Measurements from ENCODE around the gene TOP3B. TPM values are rescaled to one million over a fixed set of nuclear protein-coding genes. Genes with fewer than 3 reads are reported as not detected.
A peak's percentile ranks its signal among the peaks of the same experiment; 100 is the strongest.

TOP3B gene
- total RNA-seq, 1 experiment from 2014 or later = 68.6 TPM

- H3K4me3 Mint-ChIP-seq = no peak overlapping the region
- DNase-seq (ENCODE audit: low spot score) = no peak
- peaks cover 17% of the 10 kb centered on the region for H3K4me1 Mint-ChIP-seq
- H3K9me3 Mint-ChIP-seq = no peaks in the 10 kb centered on the region
- H3K36me3 Mint-ChIP-seq = peaks cover 6% of the 10 kb centered on the region
- no peak for ATAC-seq
- H3K27ac Mint-ChIP-seq = 0 out of 2 replicates have a peak overlapping the region, but pooled peaks have one; percentile 29
- ChIA-PET POLR2A (no interaction called here), CTCF (interaction anchor here (9.1 kb wide), 1 partner anchor 8 kb away, joined by 121 read pairs; no protein-coding TSS in a partner anchor)
- no peak for TF ChIP-seq GRHL2 (CRISPR knock-in tag; IDR thresholded peaks at IDR 0.05; ENCODE audit: insufficient replicate concordance, severe bottlenecking)
- TF ChIP-seq, protein P1, sequence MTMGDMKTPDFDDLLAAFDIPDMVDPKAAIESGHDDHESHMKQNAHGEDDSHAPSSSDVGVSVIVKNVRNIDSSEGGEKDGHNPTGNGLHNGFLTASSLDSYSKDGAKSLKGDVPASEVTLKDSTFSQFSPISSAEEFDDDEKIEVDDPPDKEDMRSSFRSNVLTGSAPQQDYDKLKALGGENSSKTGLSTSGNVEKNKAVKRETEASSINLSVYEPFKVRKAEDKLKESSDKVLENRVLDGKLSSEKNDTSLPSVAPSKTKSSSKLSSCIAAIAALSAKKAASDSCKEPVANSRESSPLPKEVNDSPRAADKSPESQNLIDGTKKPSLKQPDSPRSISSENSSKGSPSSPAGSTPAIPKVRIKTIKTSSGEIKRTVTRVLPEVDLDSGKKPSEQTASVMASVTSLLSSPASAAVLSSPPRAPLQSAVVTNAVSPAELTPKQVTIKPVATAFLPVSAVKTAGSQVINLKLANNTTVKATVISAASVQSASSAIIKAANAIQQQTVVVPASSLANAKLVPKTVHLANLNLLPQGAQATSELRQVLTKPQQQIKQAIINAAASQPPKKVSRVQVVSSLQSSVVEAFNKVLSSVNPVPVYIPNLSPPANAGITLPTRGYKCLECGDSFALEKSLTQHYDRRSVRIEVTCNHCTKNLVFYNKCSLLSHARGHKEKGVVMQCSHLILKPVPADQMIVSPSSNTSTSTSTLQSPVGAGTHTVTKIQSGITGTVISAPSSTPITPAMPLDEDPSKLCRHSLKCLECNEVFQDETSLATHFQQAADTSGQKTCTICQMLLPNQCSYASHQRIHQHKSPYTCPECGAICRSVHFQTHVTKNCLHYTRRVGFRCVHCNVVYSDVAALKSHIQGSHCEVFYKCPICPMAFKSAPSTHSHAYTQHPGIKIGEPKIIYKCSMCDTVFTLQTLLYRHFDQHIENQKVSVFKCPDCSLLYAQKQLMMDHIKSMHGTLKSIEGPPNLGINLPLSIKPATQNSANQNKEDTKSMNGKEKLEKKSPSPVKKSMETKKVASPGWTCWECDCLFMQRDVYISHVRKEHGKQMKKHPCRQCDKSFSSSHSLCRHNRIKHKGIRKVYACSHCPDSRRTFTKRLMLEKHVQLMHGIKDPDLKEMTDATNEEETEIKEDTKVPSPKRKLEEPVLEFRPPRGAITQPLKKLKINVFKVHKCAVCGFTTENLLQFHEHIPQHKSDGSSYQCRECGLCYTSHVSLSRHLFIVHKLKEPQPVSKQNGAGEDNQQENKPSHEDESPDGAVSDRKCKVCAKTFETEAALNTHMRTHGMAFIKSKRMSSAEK (CRISPR knock-in tag; IDR thresholded peaks at IDR 0.05; ENCODE audit: borderline replicate concordance) = no peak
- peaks cover 4% of the 10 kb centered on the region for H3K27me3 Mint-ChIP-seq (ENCODE audit: low read depth)
Measured at GRCh38 chr22:21945453-21946261, 36.9 kb downstream of the TOP3B start.

- Mint-ChIP-seq H3K4me3 (no peak overlapping the region), H3K27me3 (ENCODE audit: low read depth) (peaks cover 4% of the 10 kb centered on the region), H3K27ac (no peak overlapping the region), H3K36me3 (peaks cover 6% of the 10 kb centered on the region), H3K9me3 (no peaks in the 10 kb centered on the region), H3K4me1 (peaks cover 17% of the 10 kb centered on the region)
- ChIA-PET CTCF (no interaction called here), POLR2A (no interaction called here)
- ATAC-seq (no peak), DNase-seq (ENCODE audit: low spot score) (no peak)
- TF ChIP-seq, protein P2, sequence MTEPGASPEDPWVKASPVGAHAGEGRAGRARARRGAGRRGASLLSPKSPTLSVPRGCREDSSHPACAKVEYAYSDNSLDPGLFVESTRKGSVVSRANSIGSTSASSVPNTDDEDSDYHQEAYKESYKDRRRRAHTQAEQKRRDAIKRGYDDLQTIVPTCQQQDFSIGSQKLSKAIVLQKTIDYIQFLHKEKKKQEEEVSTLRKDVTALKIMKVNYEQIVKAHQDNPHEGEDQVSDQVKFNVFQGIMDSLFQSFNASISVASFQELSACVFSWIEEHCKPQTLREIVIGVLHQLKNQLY (CRISPR knock-in tag; IDR thresholded peaks at IDR 0.05) = no peak
- TF ChIP-seq HMGA2 (CRISPR knock-in tag; IDR thresholded peaks at IDR 0.05) (no peak), E2F1 (CRISPR knock-in tag; IDR thresholded peaks at IDR 0.05) (no peak), ARID4B (CRISPR knock-in tag; IDR thresholded peaks at IDR 0.05; ENCODE audit: borderline replicate concordance) (no peak), ZNF232 (CRISPR knock-in tag; IDR thresholded peaks at IDR 0.05) (no peak), NFYB (CRISPR knock-in tag; conservative IDR thresholded peaks at IDR 0.05; ENCODE audit: low read depth) (no peak), ZNF423 (CRISPR knock-in tag; IDR thresholded peaks at IDR 0.05) (no peak), PRRX2 (CRISPR knock-in tag; IDR thresholded peaks at IDR 0.05) (no peak), CREB1 (CRISPR knock-in tag; IDR thresholded peaks at IDR 0.05) (no peak), ZNF396 (CRISPR knock-in tag; IDR thresholded peaks at IDR 0.05; ENCODE audit: borderline replicate concordance) (no peak), ZNF671 (CRISPR knock-in tag; IDR thresholded peaks at IDR 0.05) (no peak), FOXP1 (CRISPR knock-in tag; IDR thresholded peaks at IDR 0.05; ENCODE audit: borderline replicate concordance) (no peak), NFE2L1 (CRISPR knock-in tag; IDR thresholded peaks at IDR 0.05) (no peak), GABPB1 (CRISPR knock-in tag; IDR thresholded peaks at IDR 0.05) (no peak), FOXJ3 (CRISPR knock-in tag; IDR thresholded peaks at IDR 0.05; ENCODE audit: borderline replicate concordance) (no peak), MXD4 (CRISPR knock-in tag; IDR thresholded peaks at IDR 0.05; ENCODE audit: borderline replicate concordance) (no peak), SP1 (CRISPR knock-in tag; conservative IDR thresholded peaks at IDR 0.05) (no peak), ZNF138 (CRISPR knock-in tag; conservative IDR thresholded peaks at IDR 0.05) (no peak)
- TF ChIP-seq, protein P3, sequence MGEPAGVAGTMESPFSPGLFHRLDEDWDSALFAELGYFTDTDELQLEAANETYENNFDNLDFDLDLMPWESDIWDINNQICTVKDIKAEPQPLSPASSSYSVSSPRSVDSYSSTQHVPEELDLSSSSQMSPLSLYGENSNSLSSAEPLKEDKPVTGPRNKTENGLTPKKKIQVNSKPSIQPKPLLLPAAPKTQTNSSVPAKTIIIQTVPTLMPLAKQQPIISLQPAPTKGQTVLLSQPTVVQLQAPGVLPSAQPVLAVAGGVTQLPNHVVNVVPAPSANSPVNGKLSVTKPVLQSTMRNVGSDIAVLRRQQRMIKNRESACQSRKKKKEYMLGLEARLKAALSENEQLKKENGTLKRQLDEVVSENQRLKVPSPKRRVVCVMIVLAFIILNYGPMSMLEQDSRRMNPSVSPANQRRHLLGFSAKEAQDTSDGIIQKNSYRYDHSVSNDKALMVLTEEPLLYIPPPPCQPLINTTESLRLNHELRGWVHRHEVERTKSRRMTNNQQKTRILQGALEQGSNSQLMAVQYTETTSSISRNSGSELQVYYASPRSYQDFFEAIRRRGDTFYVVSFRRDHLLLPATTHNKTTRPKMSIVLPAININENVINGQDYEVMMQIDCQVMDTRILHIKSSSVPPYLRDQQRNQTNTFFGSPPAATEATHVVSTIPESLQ (CRISPR knock-in tag; IDR thresholded peaks at IDR 0.05) = no peak
Measured at GRCh38 chr22:21944871-21945270, 37.7 kb downstream of the TOP3B start.
